Caco-2 (cell line): ENCODE measurements around the gene PTPN7. TPM values are rescaled to one million over a fixed set of nuclear protein-coding genes. Genes with fewer than 3 reads are reported as not detected.
"Not testable (repeated sequence)": the region's sequence is repeated elsewhere in the genome, so short reads cannot be mapped to it uniquely, and the experiment has no call there.

Source experiments
- BruUV-seq: library from RNA; stranded (reverse); fragments of 400-500 nt; replicated peaks from 2 replicates; lab custom pipeline; 2021; lab: Mats Ljungman, UMichigan
- CTCF ChIA-PET: fragments of 300-600 bp; sonication (Branson Sonifier 250); formaldehyde crosslinking; loops from one replicate; lab custom pipeline; 2022; ENCODE audit warnings: antibody characterized with exemption; lab: Charles Lee
- POLR2A ChIA-PET: fragments of 300-600 bp; sonication (Branson Sonifier 250); formaldehyde crosslinking; loops from one replicate; lab custom pipeline; 2022; ENCODE audit warnings: antibody characterized with exemption; lab: Charles Lee
- DNase-seq, 2 experiments: peaks; one replicate each; pipeline versions ENCODE4 v3.0.0 to v3.0.0-alpha.2; 2020 to 2022
- H3K27me3 ChIP-seq: replicated peaks from 2 replicates; pipeline ENCODE4 v1.6.0; 2011; ENCODE audit warnings: low read length; ENCODE audit not compliant: control insufficient read depth, insufficient read depth
- H3K36me3 ChIP-seq: 2 replicates; pipeline ENCODE4 v1.5.1; 2011; ENCODE audit warnings: low read length; ENCODE audit not compliant: control insufficient read depth, insufficient read depth
- H3K4me1 ChIP-seq: fragments of 250-450 bp; sonication (Bioruptor Pico); 2 replicates; pipeline ENCODE4 v1.5.1; 2020; ENCODE audit warnings: mild to moderate bottlenecking
- H3K4me3 ChIP-seq: 2 replicates; pipeline ENCODE4 v1.5.1; 2011; ENCODE audit warnings: low read depth, mild to moderate bottlenecking, control low read depth, low read length
- H3K9me3 ChIP-seq: fragments of 250-450 bp; sonication (Bioruptor Pico); 2 replicates; pipeline ENCODE4 v1.5.1; 2020; ENCODE audit warnings: mild to moderate bottlenecking, moderate library complexity
- H3K27ac Mint-ChIP-seq: one replicate; pipeline ENCODE4 v1.8.0; 2022; ENCODE audit warnings: mixed read lengths; ENCODE audit not compliant: unreplicated experiment
- H3K27me3 Mint-ChIP-seq: one replicate; pipeline ENCODE4 v1.8.0; 2022; ENCODE audit warnings: mixed read lengths; ENCODE audit not compliant: insufficient read depth, unreplicated experiment
- H3K36me3 Mint-ChIP-seq: one replicate; pipeline ENCODE4 v1.8.0; 2022; ENCODE audit warnings: mild to moderate bottlenecking, mixed read lengths; ENCODE audit not compliant: insufficient read depth, unreplicated experiment
- H3K4me1 Mint-ChIP-seq: one replicate; pipeline ENCODE4 v1.8.0; 2022; ENCODE audit warnings: low read depth, mixed read lengths; ENCODE audit not compliant: unreplicated experiment
- H3K4me3 Mint-ChIP-seq: one replicate; pipeline ENCODE4 v1.8.0; 2022; ENCODE audit warnings: mild to moderate bottlenecking, moderate library complexity, mixed read lengths; ENCODE audit not compliant: unreplicated experiment
- H3K9me3 Mint-ChIP-seq: one replicate; pipeline ENCODE4 v1.8.0; 2022; ENCODE audit warnings: mixed read lengths; ENCODE audit not compliant: unreplicated experiment
- CTCF ChIP-seq, 2 experiments: fragments of 200-600 bp in 1 of 2; IDR thresholded peaks; 1 replicate in 1 of 2; 2 replicates in 1 of 2; pipeline versions ENCODE4 v1.5.1 to v1.8.0; 2011 to 2022; ENCODE audit warnings: antibody characterized with exemption in 1 of 2, control low read depth in 1 of 2, inconsistent platforms in 1 of 2, low read depth in 1 of 2, low read length in 1 of 2, mild to moderate bottlenecking in 1 of 2, moderate library complexity in 1 of 2; ENCODE audit not compliant: insufficient read depth in 1 of 2, severe bottlenecking in 1 of 2, unreplicated experiment in 1 of 2
- intact Hi-C: fragments of 100-400 bp; cut with micrococcal nuclease; formaldehyde crosslinking; loops from one replicate; pipeline ENCODE4 v1.10.0; 2022; ENCODE audit not compliant: unreplicated experiment
- total RNA-seq: library from RNA; stranded (reverse); gene quantifications from 2 replicates; pipeline ENCODE4 v1.2.3, GENCODE V29; 2022

PTPN7 gene
- total RNA-seq, 1 experiment from 2014 or later: not detected

DNA sequence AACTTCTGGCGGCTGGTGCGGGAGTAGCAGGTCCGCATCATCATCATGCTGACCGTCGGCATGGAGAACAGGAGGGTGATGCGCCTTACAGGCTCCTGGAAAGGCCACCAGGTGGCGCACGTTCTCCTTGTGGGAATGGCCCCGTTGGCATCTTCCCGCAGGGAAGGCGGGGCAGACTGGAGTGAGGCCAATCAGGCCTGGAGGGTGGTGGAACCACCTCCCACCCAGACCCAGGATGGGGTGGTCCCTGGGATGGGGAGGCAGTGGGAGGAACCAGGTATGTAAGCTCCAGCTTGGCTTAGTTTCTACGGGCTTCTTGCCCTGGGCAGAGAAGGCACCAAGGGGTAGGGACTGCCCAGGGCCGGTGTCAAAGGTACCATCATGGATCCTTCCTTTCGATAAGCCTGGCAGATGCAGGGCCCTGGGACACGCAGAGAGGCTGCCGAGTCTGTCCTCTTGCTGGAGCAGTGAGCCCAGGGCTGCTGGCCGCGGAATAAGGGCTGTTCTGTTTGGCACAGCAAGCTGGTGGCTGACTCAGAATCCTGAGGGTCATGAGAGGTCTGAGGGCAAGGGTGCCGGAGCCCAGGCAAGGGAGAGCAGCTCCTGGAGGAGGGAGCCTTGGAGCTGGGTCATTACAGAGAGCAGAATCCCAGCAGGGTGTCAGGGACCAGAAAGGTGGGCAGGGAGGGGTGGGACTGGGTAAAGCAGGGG, 24.5 kb upstream of the PTPN7 start:
- TF ChIP-seq CTCF (IDR thresholded peaks at IDR 0.05; ENCODE audit: insufficient read depth in 1 of 2, low read depth in 1 of 2, low read length in 1 of 2, severe bottlenecking in 1 of 2, unreplicated experiment in 1 of 2): peak; percentile 88 to 92
- Histone ChIP-seq H3K4me3 (no peak overlapping the region), H3K36me3 (no peaks in the 10 kb centered on the region), H3K9me3 (no peaks in the 10 kb centered on the region), H3K27me3 (no peaks in the 10 kb centered on the region), H3K4me1 (peaks cover 9% of the 10 kb centered on the region)
- Mint-ChIP-seq H3K4me1 (peaks cover 15% of the 10 kb centered on the region), H3K27me3 (peaks cover 2% of the 10 kb centered on the region), H3K36me3 (peaks cover 6% of the 10 kb centered on the region), H3K4me3 (no peak overlapping the region), H3K9me3 (no peaks in the 10 kb centered on the region), H3K27ac (no peak overlapping the region)
- no TSS peak for BruUV-seq
- ChIA-PET POLR2A (no interaction called here), CTCF (interaction anchor here (0.7 kb wide), 1 partner anchor 90 kb away, joined by 8 read pairs; no protein-coding TSS in a partner anchor)
- DNase-seq: peak; percentile 87 to 89
- intact Hi-C loops: loop anchor here (1.0 to 5.0 kb wide), 2 partner anchors 72 to 534 kb away; no protein-coding TSS in a partner anchor

GRCh38 chr1:202182040-202182877, 21.9 kb upstream of the PTPN7 start:
- Mint-ChIP-seq H3K27me3 (peaks cover 2% of the 10 kb centered on the region), H3K4me1 (peaks cover 7% of the 10 kb centered on the region), H3K4me3 (no peak overlapping the region), H3K36me3 (peaks cover 6% of the 10 kb centered on the region), H3K27ac (no peak overlapping the region), H3K9me3 (no peaks in the 10 kb centered on the region)
- DNase-seq: no peak
- ChIA-PET CTCF (no interaction called here), POLR2A (interaction anchor here (0.6 kb wide), 1 partner anchor 392 kb away, joined by 4 read pairs; no protein-coding TSS in a partner anchor)
- no peaks in the 10 kb centered on the region for H3K36me3 ChIP-seq
- intact Hi-C loops: no loop called here
- no peak overlapping the region for H3K4me3 ChIP-seq
- no peaks in the 10 kb centered on the region for H3K4me1 ChIP-seq
- TF ChIP-seq CTCF (IDR thresholded peaks at IDR 0.05; ENCODE audit: insufficient read depth in 1 of 2, low read depth in 1 of 2, low read length in 1 of 2, severe bottlenecking in 1 of 2, unreplicated experiment in 1 of 2): no peak
- no TSS peak for BruUV-seq
- no peaks in the 10 kb centered on the region for H3K9me3 ChIP-seq
- H3K27me3 ChIP-seq: no peaks in the 10 kb centered on the region

GRCh38 chr1:202181586-202181985, 21.2 kb upstream of the PTPN7 start:
- BruUV-seq: no TSS peak
- CTCF ChIA-PET: no interaction called here
- no peaks in the 10 kb centered on the region for H3K27me3 ChIP-seq

DNA sequence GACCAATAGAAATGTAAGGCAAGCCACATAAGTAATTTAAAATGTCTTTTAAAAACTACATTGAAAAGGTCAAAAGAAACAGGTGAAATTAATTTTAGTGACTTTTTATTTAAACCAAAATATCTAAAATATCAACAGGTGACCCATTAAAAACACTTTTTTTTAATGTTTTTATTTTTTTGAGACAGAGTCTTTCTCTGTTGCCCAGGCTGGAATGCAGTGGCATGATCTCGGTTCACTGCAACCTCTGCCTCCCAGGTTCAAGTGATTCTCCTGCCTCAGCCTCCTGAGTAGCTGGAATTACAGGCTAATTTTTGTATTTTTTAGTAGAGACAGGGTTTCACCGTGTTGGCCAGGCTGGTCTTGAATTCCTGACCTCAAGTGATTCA, 20.3 kb upstream of the PTPN7 start:
- H3K4me1 ChIP-seq, BruUV-seq, H3K27me3 Mint-ChIP-seq, H3K4me1 Mint-ChIP-seq, H3K36me3 Mint-ChIP-seq, POLR2A ChIA-PET, H3K9me3 Mint-ChIP-seq, H3K27me3 ChIP-seq, H3K9me3 ChIP-seq, CTCF ChIA-PET, intact Hi-C loops, DNase-seq, H3K4me3 Mint-ChIP-seq, H3K4me3 ChIP-seq, H3K36me3 ChIP-seq, H3K27ac Mint-ChIP-seq: not testable (repeated sequence)

More at GRCh38 chr1:202181586-202181985, 21.2 kb upstream of the PTPN7 start:
- POLR2A ChIA-PET: no interaction called here
- no peak for TF ChIP-seq CTCF (IDR thresholded peaks at IDR 0.05; ENCODE audit: insufficient read depth in 1 of 2, low read depth in 1 of 2, low read length in 1 of 2, severe bottlenecking in 1 of 2, unreplicated experiment in 1 of 2)
- peaks cover 2% of the 10 kb centered on the region for H3K27me3 Mint-ChIP-seq
- H3K27ac Mint-ChIP-seq: no peak overlapping the region
- no peak for DNase-seq
- no peaks in the 10 kb centered on the region for H3K36me3 ChIP-seq
- H3K9me3 Mint-ChIP-seq: no peaks in the 10 kb centered on the region
- peaks cover 6% of the 10 kb centered on the region for H3K36me3 Mint-ChIP-seq
- no peaks in the 10 kb centered on the region for H3K9me3 ChIP-seq
- H3K4me3 Mint-ChIP-seq: no peak overlapping the region
- no peak overlapping the region for H3K4me3 ChIP-seq
- no peaks in the 10 kb centered on the region for H3K4me1 ChIP-seq
- H3K4me1 Mint-ChIP-seq: peaks cover 7% of the 10 kb centered on the region
- intact Hi-C loops: no loop called here
